ENCODE data around the gene ORAI1.
"Not testable (repeated sequence)": the region's sequence is repeated elsewhere in the genome, so short reads cannot be mapped to it uniquely, and the experiment has no call there.

ORAI1 gene

DNA sequence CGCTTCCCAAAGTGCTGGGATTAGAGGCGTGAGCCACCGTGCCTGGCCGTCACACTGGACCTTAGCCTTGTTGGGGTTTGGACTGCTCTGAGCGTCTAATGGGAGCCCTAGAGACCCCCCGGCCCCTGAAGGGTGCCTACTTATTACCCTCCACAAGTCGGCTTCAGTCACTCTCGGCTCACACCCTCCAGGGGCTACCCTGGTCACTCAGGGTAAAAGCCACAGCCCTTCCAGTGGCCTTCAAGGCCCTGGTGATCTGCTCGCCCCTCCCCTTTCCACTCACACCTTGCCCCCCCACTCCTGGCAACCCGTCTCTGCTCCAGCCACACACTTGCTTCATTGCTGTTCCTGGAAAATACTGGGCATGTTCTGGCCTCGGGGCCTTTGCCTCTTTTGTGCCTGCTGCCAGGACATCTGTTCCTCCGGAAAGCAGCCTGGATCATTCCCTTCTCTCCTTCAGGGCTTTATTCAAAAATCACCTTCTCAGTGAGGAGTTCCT is 46.7 kb downstream of the ORAI1 start:
- Histone ChIP-seq H3K36me3 (replicated peaks) (no peaks in the 10 kb centered on the region), H3K27ac (no peak overlapping the region), H3K27me3 (replicated peaks) (no peaks in the 10 kb centered on the region), H3K4me3 (ENCODE audit: low read depth, low read length) (no peak overlapping the region)
- TF ChIP-seq, protein P1, sequence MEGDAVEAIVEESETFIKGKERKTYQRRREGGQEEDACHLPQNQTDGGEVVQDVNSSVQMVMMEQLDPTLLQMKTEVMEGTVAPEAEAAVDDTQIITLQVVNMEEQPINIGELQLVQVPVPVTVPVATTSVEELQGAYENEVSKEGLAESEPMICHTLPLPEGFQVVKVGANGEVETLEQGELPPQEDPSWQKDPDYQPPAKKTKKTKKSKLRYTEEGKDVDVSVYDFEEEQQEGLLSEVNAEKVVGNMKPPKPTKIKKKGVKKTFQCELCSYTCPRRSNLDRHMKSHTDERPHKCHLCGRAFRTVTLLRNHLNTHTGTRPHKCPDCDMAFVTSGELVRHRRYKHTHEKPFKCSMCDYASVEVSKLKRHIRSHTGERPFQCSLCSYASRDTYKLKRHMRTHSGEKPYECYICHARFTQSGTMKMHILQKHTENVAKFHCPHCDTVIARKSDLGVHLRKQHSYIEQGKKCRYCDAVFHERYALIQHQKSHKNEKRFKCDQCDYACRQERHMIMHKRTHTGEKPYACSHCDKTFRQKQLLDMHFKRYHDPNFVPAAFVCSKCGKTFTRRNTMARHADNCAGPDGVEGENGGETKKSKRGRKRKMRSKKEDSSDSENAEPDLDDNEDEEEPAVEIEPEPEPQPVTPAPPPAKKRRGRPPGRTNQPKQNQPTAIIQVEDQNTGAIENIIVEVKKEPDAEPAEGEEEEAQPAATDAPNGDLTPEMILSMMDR (IDR thresholded peaks at IDR 0.05; ENCODE audit: low read depth, low read length, missing control alignments) = no peak
- in situ Hi-C loops (cut with HindIII; ENCODE audit: low pct_ligation_motif_present, low sequenced_read_pairs) = no loop called here
- no peak for DNase-seq

- H3K27ac ChIP-seq = no peak overlapping the region
- H3K27me3 ChIP-seq (replicated peaks) = no peaks in the 10 kb centered on the region
- TF ChIP-seq, protein P1 (IDR thresholded peaks at IDR 0.05; ENCODE audit: low read depth, low read length, missing control alignments) = no peak
- no peak overlapping the region for H3K4me3 ChIP-seq (ENCODE audit: low read depth, low read length)
- in situ Hi-C loops (cut with HindIII; ENCODE audit: low pct_ligation_motif_present, low sequenced_read_pairs) = no loop called here
- DNase-seq = no peak
- H3K36me3 ChIP-seq (replicated peaks) = no peaks in the 10 kb centered on the region
These were observed 49.9 kb downstream of the ORAI1 start for GRCh38 chr12:121676190-121676589.

DNA sequence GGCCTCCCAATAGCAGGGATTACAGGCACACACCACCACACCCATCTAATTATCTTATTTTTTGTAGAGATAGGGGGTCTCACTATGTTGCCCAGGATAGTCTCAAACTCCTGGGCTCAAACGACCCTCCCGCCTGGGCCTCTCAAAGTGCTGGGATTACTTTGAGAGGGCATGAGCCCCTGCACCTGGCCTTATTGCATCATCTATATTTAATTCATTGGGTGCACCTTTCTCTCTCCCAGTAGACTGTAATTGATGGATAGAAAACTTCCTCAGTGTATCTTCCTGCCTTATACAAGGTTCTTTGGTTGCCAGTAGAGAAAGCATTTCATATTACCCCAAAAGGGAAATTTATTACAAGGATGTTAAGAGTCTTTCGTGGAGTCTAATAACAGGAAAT is 52.0 kb downstream of the ORAI1 start:
- TF ChIP-seq, protein P1 (IDR thresholded peaks at IDR 0.05; ENCODE audit: low read depth, low read length, missing control alignments) = no peak
- DNase-seq = no peak
- Histone ChIP-seq H3K4me3 (ENCODE audit: low read depth, low read length) (no peak overlapping the region), H3K36me3 (replicated peaks) (no peaks in the 10 kb centered on the region), H3K27ac (no peak overlapping the region), H3K27me3 (replicated peaks) (no peaks in the 10 kb centered on the region)
- in situ Hi-C loops (cut with HindIII; ENCODE audit: low pct_ligation_motif_present, low sequenced_read_pairs) = no loop called here

GRCh38 chr12:121678716-121679300 is 52.5 kb downstream of the ORAI1 start:
- Histone ChIP-seq H3K27ac (no peak overlapping the region), H3K27me3 (replicated peaks) (no peaks in the 10 kb centered on the region), H3K4me3 (ENCODE audit: low read depth, low read length) (no peak overlapping the region), H3K36me3 (replicated peaks) (no peaks in the 10 kb centered on the region)
- TF ChIP-seq, protein P1 (IDR thresholded peaks at IDR 0.05; ENCODE audit: low read depth, low read length, missing control alignments) = no peak
- in situ Hi-C loops (cut with HindIII; ENCODE audit: low pct_ligation_motif_present, low sequenced_read_pairs) = no loop called here
- DNase-seq = no peak

GRCh38 chr12:121679661-121680197 is 53.4 kb downstream of the ORAI1 start:
- in situ Hi-C loops (cut with HindIII; ENCODE audit: low pct_ligation_motif_present, low sequenced_read_pairs); H3K4me3 ChIP-seq (ENCODE audit: low read depth, low read length); DNase-seq; H3K27ac ChIP-seq; H3K36me3 ChIP-seq (replicated peaks); H3K27me3 ChIP-seq (replicated peaks): not testable (repeated sequence)

DNA sequence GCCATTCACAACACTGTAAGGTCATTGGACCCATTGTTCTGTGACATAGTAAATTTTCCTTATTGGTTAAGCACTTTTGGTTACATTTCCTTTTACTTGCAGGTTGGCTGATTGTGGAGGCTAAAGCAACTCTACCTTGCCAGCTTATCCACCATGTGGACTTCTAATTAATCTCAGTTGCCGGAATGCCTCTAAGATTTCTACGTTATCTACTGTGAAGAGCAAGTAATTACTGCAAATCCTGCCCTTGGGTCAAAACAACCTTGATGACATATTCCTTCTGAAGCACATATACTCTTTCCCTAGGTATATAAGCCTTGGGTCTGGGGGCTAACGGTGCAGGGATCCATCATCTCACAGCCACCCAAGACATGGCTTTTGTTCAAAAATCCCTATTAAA is 62.6 kb downstream of the ORAI1 start:
- in situ Hi-C loops (cut with HindIII; ENCODE audit: low pct_ligation_motif_present, low sequenced_read_pairs) = no loop called here
- DNase-seq = no peak
- Histone ChIP-seq H3K36me3 (replicated peaks) (no peaks in the 10 kb centered on the region), H3K27ac (no peak overlapping the region), H3K27me3 (replicated peaks) (no peaks in the 10 kb centered on the region), H3K4me3 (ENCODE audit: low read depth, low read length) (no peak overlapping the region)
- TF ChIP-seq, protein P1 (IDR thresholded peaks at IDR 0.05; ENCODE audit: low read depth, low read length, missing control alignments) = no peak
